Loucy (cell line): ENCODE results near the gene CDKN1A.

ENCODE experiments used
- H2AFZ ChIP-seq: fragments of 200-600 bp; sonication (generic); 2 replicates; pipeline ENCODE4 v1.6.0; 2016; ENCODE audit warnings: antibody characterized with exemption, mild to moderate bottlenecking, low read length, moderate library complexity
- H3F3A ChIP-seq: fragments of 200-600 bp; 2 replicates; pipeline ENCODE4 v1.6.0; 2016; ENCODE audit warnings: antibody characterized with exemption, low read depth, mild to moderate bottlenecking
- H3K27me3 ChIP-seq: fragments of 200-600 bp; sonication (generic); 2 replicates; pipeline ENCODE4 v1.6.1; 2014; ENCODE audit warnings: low read length, mild to moderate bottlenecking; ENCODE audit not compliant: insufficient read depth, poor library complexity, severe bottlenecking
- H3K36me3 ChIP-seq: fragments of 200-600 bp; sonication (generic); 2 replicates; pipeline ENCODE4 v1.6.1; 2016; ENCODE audit warnings: low read length; ENCODE audit not compliant: insufficient read depth
- H3K4me1 ChIP-seq: fragments of 200-600 bp; sonication (generic); 2 replicates; pipeline ENCODE4 v1.5.1; 2014; ENCODE audit warnings: low read length, mild to moderate bottlenecking; ENCODE audit not compliant: insufficient read depth, poor library complexity, severe bottlenecking
- H3K4me2 ChIP-seq: fragments of 200-600 bp; sonication (generic); 2 replicates; pipeline ENCODE4 v1.6.0; 2014; ENCODE audit warnings: antibody characterized with exemption, low read length, low read depth, mild to moderate bottlenecking; ENCODE audit not compliant: poor library complexity, severe bottlenecking
- H3K4me3 ChIP-seq: fragments of 200-600 bp; sonication (generic); 2 replicates; pipeline ENCODE4 v1.5.1; 2014; ENCODE audit warnings: low read length, mild to moderate bottlenecking, mixed read lengths; ENCODE audit not compliant: poor library complexity, severe bottlenecking
- H3K79me2 ChIP-seq: fragments of 200-600 bp; sonication (generic); 2 replicates; pipeline ENCODE4 v1.6.1; 2014; ENCODE audit warnings: low read length; ENCODE audit not compliant: insufficient read depth
- H3K9ac ChIP-seq: fragments of 200-600 bp; sonication (generic); 2 replicates; pipeline ENCODE4 v1.6.0; 2014; ENCODE audit warnings: mild to moderate bottlenecking, low read depth, low read length, moderate library complexity; ENCODE audit not compliant: poor library complexity, severe bottlenecking
- H3K9me2 ChIP-seq: fragments of 200-600 bp; sonication (generic); replicated peaks from 2 replicates; pipeline ENCODE4 v1.6.1; 2016; ENCODE audit warnings: low read depth, low read length, mixed read lengths
- H3K9me3 ChIP-seq: fragments of 200-600 bp; sonication (generic); 2 replicates; pipeline ENCODE4 v1.6.1; 2014; ENCODE audit warnings: mild to moderate bottlenecking, antibody characterized with exemption, low read length, low read depth; ENCODE audit not compliant: insufficient read depth
- H4K20me1 ChIP-seq: fragments of 200-600 bp; sonication (generic); 2 replicates; pipeline ENCODE4 v1.6.0; 2014; ENCODE audit warnings: antibody characterized with exemption, low read length, mild to moderate bottlenecking; ENCODE audit not compliant: insufficient read depth, poor library complexity, severe bottlenecking
- EZH2phosphoT487 ChIP-seq: fragments of 200-600 bp; IDR thresholded peaks from 2 replicates; pipeline ENCODE4 v1.6.1; 2018; ENCODE audit warnings: antibody characterized with exemption, mild to moderate bottlenecking, moderate library complexity, borderline replicate concordance
- TF ChIP-seq, protein P1 (sequence below): fragments of 200-600 bp; sonication (generic); conservative IDR thresholded peaks from 2 replicates; pipeline ENCODE4 v1.5.1; 2014; ENCODE audit warnings: mild to moderate bottlenecking, antibody characterized with exemption, low read length

Gene CDKN1A

DNA sequence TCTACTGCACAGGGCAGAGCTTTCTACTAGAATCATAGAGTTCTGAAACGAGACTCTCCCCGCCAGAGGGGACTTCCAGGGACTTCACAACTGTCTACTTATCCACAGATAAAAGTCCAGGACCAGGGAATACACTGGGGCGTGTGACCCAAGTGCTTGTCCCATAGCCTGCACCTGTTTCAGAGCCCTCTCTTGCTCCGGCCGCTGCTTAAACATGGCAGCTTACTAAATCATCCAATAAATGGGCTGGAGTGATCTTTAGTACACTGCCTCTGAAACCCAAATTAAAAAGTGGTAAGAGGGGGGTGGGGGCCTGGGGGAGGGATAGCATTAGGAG is 10.2 kb downstream of the CDKN1A start:
- Histone ChIP-seq H4K20me1 (no peaks in the 10 kb centered on the region), H3K79me2 (peaks cover 5% of the 10 kb centered on the region; the same call in 1 of the 2 replicates), H3K4me3 (no peak overlapping the region), H3K9me3 (no peaks in the 10 kb centered on the region), H2AFZ (no peak overlapping the region), H3K4me2 (no peak overlapping the region), H3K9me2 (no peaks in the 10 kb centered on the region), H3K36me3 (peaks cover 6% of the 10 kb centered on the region; the same call in 1 of the 2 replicates), H3K27me3 (no peaks in the 10 kb centered on the region), H3K9ac (no peak overlapping the region), H3K4me1 (peaks cover 16% of the 10 kb centered on the region), H3F3A (no peaks in the 10 kb centered on the region)
- TF ChIP-seq, protein P1, sequence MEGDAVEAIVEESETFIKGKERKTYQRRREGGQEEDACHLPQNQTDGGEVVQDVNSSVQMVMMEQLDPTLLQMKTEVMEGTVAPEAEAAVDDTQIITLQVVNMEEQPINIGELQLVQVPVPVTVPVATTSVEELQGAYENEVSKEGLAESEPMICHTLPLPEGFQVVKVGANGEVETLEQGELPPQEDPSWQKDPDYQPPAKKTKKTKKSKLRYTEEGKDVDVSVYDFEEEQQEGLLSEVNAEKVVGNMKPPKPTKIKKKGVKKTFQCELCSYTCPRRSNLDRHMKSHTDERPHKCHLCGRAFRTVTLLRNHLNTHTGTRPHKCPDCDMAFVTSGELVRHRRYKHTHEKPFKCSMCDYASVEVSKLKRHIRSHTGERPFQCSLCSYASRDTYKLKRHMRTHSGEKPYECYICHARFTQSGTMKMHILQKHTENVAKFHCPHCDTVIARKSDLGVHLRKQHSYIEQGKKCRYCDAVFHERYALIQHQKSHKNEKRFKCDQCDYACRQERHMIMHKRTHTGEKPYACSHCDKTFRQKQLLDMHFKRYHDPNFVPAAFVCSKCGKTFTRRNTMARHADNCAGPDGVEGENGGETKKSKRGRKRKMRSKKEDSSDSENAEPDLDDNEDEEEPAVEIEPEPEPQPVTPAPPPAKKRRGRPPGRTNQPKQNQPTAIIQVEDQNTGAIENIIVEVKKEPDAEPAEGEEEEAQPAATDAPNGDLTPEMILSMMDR = no peak
- no peak for TF ChIP-seq EZH2phosphoT487

DNA sequence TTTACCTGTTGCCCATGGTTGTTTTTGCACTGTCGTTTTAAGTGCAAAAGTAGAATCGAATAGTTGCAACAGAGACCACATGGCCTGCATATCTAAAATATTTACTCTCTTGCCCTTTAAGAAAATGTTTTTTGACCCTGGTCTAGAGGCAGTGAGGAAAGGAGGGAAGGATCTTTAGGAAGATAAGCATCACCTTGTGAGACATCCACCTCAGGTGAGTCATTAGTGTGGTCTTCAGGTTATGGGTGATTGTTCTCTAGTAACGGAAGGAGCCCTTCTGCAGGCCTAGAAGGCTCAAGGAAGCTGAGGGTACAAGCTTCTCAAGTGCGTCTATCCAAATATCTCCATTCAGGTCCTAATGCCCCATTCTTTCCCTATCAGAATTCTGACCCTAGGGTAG is 12.5 kb downstream of the CDKN1A start:
- no peak for TF ChIP-seq EZH2phosphoT487
- TF ChIP-seq, protein P1 = no peak
- Histone ChIP-seq H4K20me1 (no peaks in the 10 kb centered on the region), H3K9me2 (no peaks in the 10 kb centered on the region), H3K9ac (no peak overlapping the region), H3K27me3 (no peaks in the 10 kb centered on the region), H3K4me1 (peaks cover 23% of the 10 kb centered on the region), H2AFZ (no peak overlapping the region), H3K4me2 (no peak overlapping the region), H3K36me3 (no peaks in the 10 kb centered on the region), H3K79me2 (no peaks in the 10 kb centered on the region), H3F3A (0 out of 2 replicates have a peak, but pooled peaks cover 3% of the 10 kb centered on the region), H3K4me3 (no peak overlapping the region), H3K9me3 (no peaks in the 10 kb centered on the region)

DNA sequence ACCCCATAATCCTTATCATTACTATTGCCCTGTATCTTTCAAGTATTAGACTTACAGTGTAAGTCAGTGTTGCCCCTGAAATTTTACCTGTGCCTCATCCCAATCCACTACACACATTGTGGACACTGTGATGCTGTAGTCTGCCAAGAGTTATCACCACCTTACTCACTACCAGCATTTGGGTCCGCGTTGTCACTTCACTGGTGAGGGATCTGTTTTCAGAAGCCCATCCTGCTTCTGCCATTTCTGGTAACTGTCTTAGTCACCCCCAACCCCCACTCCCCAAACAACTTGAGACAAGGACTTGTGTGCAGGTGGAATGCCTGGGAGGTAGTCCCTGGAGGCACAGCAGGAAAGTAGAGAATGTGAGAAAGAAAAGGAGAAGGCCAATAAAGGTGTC is 13.1 kb downstream of the CDKN1A start:
- Histone ChIP-seq H3K4me2 (peak overlapping the region; percentile 51), H3K27me3 (no peaks in the 10 kb centered on the region)

More for the DNA sequence above, 13.1 kb downstream of the CDKN1A start:
- H3K36me3 ChIP-seq = no peaks in the 10 kb centered on the region
- H3K4me3 ChIP-seq = no peak overlapping the region
- no peaks in the 10 kb centered on the region for H3K79me2 ChIP-seq
- peak overlapping the region; percentile 86; the same call in 1 of the 2 replicates for H2AFZ ChIP-seq
- H4K20me1 ChIP-seq = no peaks in the 10 kb centered on the region
- no peaks in the 10 kb centered on the region for H3K9me2 ChIP-seq
- peak overlapping the region; percentile 20 for H3K9ac ChIP-seq
- H3F3A ChIP-seq = 0 out of 2 replicates have a peak, but pooled peaks cover 3% of the 10 kb centered on the region
- H3K9me3 ChIP-seq = no peaks in the 10 kb centered on the region
- TF ChIP-seq, protein P1 = no peak
- TF ChIP-seq EZH2phosphoT487 = no peak
- H3K4me1 ChIP-seq = peaks cover 23% of the 10 kb centered on the region
